Smooth muscle cell (in vitro differentiated cells): ENCODE results near the gene COL23A1. TPM values are rescaled to one million over a fixed set of nuclear protein-coding genes. Genes with fewer than 3 reads are reported as not detected.

Experiments
- DNase-seq: peaks from one replicate; lab custom pipeline; 2025; ENCODE audit not compliant: unreplicated experiment; lab: John Stamatoyannopoulos, UW
- H2AFZ ChIP-seq: fragments of 200-600 bp; sonication (generic); 2 replicates; pipeline ENCODE4 v1.6.0; 2016; ENCODE audit warnings: antibody characterized with exemption, low read depth, mild to moderate bottlenecking
- H3F3A ChIP-seq: fragments of 200-600 bp; sonication (generic); 2 replicates; pipeline ENCODE4 v1.6.0; 2017; ENCODE audit warnings: antibody characterized with exemption, low read depth
- H3K27ac ChIP-seq: fragments of 200-600 bp; sonication (generic); 2 replicates; pipeline ENCODE4 v1.5.1; 2016; ENCODE audit warnings: low read depth, mild to moderate bottlenecking
- H3K27me3 ChIP-seq: fragments of 200-600 bp; sonication (generic); 2 replicates; pipeline ENCODE4 v1.6.1; 2016; ENCODE audit warnings: low read depth, mild to moderate bottlenecking
- H3K36me3 ChIP-seq: fragments of 200-600 bp; sonication (generic); 2 replicates; pipeline ENCODE4 v1.5.1; 2016; ENCODE audit warnings: low read depth
- H3K4me1 ChIP-seq: fragments of 200-600 bp; sonication (generic); 2 replicates; pipeline ENCODE4 v1.5.1; 2016; ENCODE audit warnings: low read depth
- H3K4me2 ChIP-seq: fragments of 200-600 bp; sonication (generic); 2 replicates; pipeline ENCODE4 v1.6.0; 2016; ENCODE audit warnings: mild to moderate bottlenecking
- H3K4me3 ChIP-seq: fragments of 200-600 bp; sonication (generic); 2 replicates; pipeline ENCODE4 v1.5.1; 2016; ENCODE audit warnings: mild to moderate bottlenecking
- H3K79me2 ChIP-seq: fragments of 200-600 bp; sonication (generic); 2 replicates; pipeline ENCODE4 v1.6.0; 2016; ENCODE audit warnings: low read depth, mild to moderate bottlenecking
- H3K9ac ChIP-seq: fragments of 200-600 bp; sonication (generic); 2 replicates; pipeline ENCODE4 v1.6.0; 2016; ENCODE audit warnings: low read depth
- H3K9me3 ChIP-seq: fragments of 200-600 bp; sonication (generic); replicated peaks from 2 replicates; pipeline ENCODE4 v1.5.1; 2016; ENCODE audit warnings: low read depth
- H4K20me1 ChIP-seq: fragments of 200-600 bp; sonication (generic); 2 replicates; pipeline ENCODE4 v1.6.0; 2016; ENCODE audit warnings: low read depth
- WGBS: methylation state at CpG from one replicate; pipeline ENCODE4 v1.1.7; 2016; ENCODE audit warnings: low lambda C conversion rate; 5-methylcytosine and 5-hydroxymethylcytosine counted together
- polyA plus RNA-seq: library from polyadenylated mRNA; unstranded; fragments of >200 nt; fragmentation: Nextera tagmentation; extraction: Ambion mirVana; gene quantifications from 2 replicates; pipeline ENCODE4 v1.2.1, GENCODE V29; 2016
- total RNA-seq: library from RNA; depleted of rRNA; stranded (reverse); fragments of >200 nt; gene quantifications from 2 replicates; pipeline ENCODE4 v1.2.3, GENCODE V29; 2014
- TF ChIP-seq, protein P1 (sequence below): fragments of 200-600 bp; sonication (generic); IDR thresholded peaks from 2 replicates; pipeline ENCODE4 v1.5.1; 2017; ENCODE audit warnings: borderline replicate concordance, mild to moderate bottlenecking, antibody characterized with exemption; ENCODE audit not compliant: insufficient read depth, poor library complexity, severe bottlenecking

Gene COL23A1
- total and polyA plus RNA-seq, 2 experiments from 2014 or later: 5.3 to 27.4 TPM

GRCh38 chr5:178337334-178337741 is 252.9 kb downstream of the COL23A1 start:
- no peak for DNase-seq
- TF ChIP-seq, protein P1, sequence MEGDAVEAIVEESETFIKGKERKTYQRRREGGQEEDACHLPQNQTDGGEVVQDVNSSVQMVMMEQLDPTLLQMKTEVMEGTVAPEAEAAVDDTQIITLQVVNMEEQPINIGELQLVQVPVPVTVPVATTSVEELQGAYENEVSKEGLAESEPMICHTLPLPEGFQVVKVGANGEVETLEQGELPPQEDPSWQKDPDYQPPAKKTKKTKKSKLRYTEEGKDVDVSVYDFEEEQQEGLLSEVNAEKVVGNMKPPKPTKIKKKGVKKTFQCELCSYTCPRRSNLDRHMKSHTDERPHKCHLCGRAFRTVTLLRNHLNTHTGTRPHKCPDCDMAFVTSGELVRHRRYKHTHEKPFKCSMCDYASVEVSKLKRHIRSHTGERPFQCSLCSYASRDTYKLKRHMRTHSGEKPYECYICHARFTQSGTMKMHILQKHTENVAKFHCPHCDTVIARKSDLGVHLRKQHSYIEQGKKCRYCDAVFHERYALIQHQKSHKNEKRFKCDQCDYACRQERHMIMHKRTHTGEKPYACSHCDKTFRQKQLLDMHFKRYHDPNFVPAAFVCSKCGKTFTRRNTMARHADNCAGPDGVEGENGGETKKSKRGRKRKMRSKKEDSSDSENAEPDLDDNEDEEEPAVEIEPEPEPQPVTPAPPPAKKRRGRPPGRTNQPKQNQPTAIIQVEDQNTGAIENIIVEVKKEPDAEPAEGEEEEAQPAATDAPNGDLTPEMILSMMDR: no peak
- 75% methylated on average over 5 of the region's 7 CpGs for WGBS
- Histone ChIP-seq H2AFZ (no peak overlapping the region), H3K36me3 (no peaks in the 10 kb centered on the region), H3F3A (no peaks in the 10 kb centered on the region), H3K4me1 (no peaks in the 10 kb centered on the region), H4K20me1 (no peaks in the 10 kb centered on the region), H3K4me3 (no peak overlapping the region), H3K27me3 (no peaks in the 10 kb centered on the region), H3K9ac (no peak overlapping the region), H3K4me2 (no peak overlapping the region), H3K9me3 (no peaks in the 10 kb centered on the region), H3K27ac (no peak overlapping the region), H3K79me2 (no peaks in the 10 kb centered on the region)

- H3F3A ChIP-seq: peaks cover under 1% of the 10 kb centered on the region
- H3K4me2 ChIP-seq: no peak overlapping the region
- no peaks in the 10 kb centered on the region for H3K79me2 ChIP-seq
- no peaks in the 10 kb centered on the region for H3K27me3 ChIP-seq
- H3K4me1 ChIP-seq: no peaks in the 10 kb centered on the region
- H3K9ac ChIP-seq: no peak overlapping the region
- TF ChIP-seq, protein P1: no peak
- H3K4me3 ChIP-seq: no peak overlapping the region
- no peak for DNase-seq
- H4K20me1 ChIP-seq: no peaks in the 10 kb centered on the region
- no peaks in the 10 kb centered on the region for H3K9me3 ChIP-seq
- 76% methylated on average over 21 of the region's 21 CpGs for WGBS
- no peak overlapping the region for H2AFZ ChIP-seq
- no peaks in the 10 kb centered on the region for H3K36me3 ChIP-seq
- H3K27ac ChIP-seq: no peak overlapping the region
Measured at GRCh38 chr5:178336889-178337288, 253.3 kb downstream of the COL23A1 start.

GRCh38 chr5:178335302-178336030 is 254.7 kb downstream of the COL23A1 start:
- Histone ChIP-seq H3K4me2 (no peak overlapping the region), H3F3A (peaks cover 7% of the 10 kb centered on the region), H3K27me3 (no peaks in the 10 kb centered on the region), H3K4me3 (no peak overlapping the region), H3K9ac (no peak overlapping the region), H3K36me3 (no peaks in the 10 kb centered on the region), H3K4me1 (no peaks in the 10 kb centered on the region), H3K27ac (no peak overlapping the region), H3K79me2 (no peaks in the 10 kb centered on the region), H4K20me1 (no peaks in the 10 kb centered on the region), H3K9me3 (no peaks in the 10 kb centered on the region), H2AFZ (no peak overlapping the region)
- WGBS: 73% methylated on average over 8 of the region's 8 CpGs
- no peak for DNase-seq
- TF ChIP-seq, protein P1: no peak

DNA sequence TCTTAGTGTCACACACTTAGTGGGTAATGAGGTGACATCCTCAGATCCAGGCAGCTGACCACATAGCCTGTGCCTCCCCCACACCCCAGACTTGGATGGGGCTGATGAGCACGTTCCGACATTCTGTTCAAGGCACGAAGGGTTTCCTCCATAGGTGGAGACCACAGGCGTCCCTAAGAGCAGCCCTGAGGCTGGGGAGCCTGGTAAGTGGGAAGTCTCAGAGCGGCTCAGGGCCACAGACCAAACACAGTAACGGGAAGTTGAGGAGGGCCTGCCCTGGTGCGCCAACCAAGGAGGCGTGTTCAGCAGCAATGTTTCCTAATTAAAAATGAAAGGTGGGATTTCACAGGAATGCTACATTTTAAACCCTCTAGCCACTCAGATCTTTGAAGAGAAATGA is 255.3 kb downstream of the COL23A1 start:
- DNase-seq: no peak
- TF ChIP-seq, protein P1: no peak
- Histone ChIP-seq H3K4me1 (no peaks in the 10 kb centered on the region), H3K27ac (no peak overlapping the region), H3K27me3 (no peaks in the 10 kb centered on the region), H3K4me2 (no peak overlapping the region), H2AFZ (no peak overlapping the region), H3K36me3 (no peaks in the 10 kb centered on the region), H3K9ac (no peak overlapping the region), H4K20me1 (no peaks in the 10 kb centered on the region), H3K4me3 (no peak overlapping the region), H3K79me2 (no peaks in the 10 kb centered on the region), H3F3A (peaks cover 7% of the 10 kb centered on the region), H3K9me3 (no peaks in the 10 kb centered on the region)
- 98% methylated on average over 8 of the region's 8 CpGs for WGBS
